Measurements from ENCODE around the gene NAPA.
A peak's percentile ranks its signal among the peaks of the same experiment; 100 is the strongest.

NAPA gene

GRCh38 chr19:47456721-47457474 lies 58.0 kb downstream of the NAPA start:
- TF ChIP-seq GATA2 (IDR thresholded peaks at IDR 0.05; ENCODE audit: low read depth, low read length) (no peak), GATA3 (IDR thresholded peaks at IDR 0.05; ENCODE audit: low read depth, low read length) (no peak)

- TF ChIP-seq GATA3 (IDR thresholded peaks at IDR 0.05; ENCODE audit: low read depth, low read length) (no peak), GATA2 (IDR thresholded peaks at IDR 0.05; ENCODE audit: low read depth, low read length) (no peak)
Measured at GRCh38 chr19:47450478-47450877, 64.4 kb downstream of the NAPA start.

GRCh38 chr19:47448360-47448727 lies 66.5 kb downstream of the NAPA start:
- no peak for TF ChIP-seq GATA3 (IDR thresholded peaks at IDR 0.05; ENCODE audit: low read depth, low read length)
- no peak for TF ChIP-seq GATA2 (IDR thresholded peaks at IDR 0.05; ENCODE audit: low read depth, low read length)

GRCh38 chr19:47447470-47448359 lies 67.1 kb downstream of the NAPA start:
- TF ChIP-seq GATA3 (IDR thresholded peaks at IDR 0.05; ENCODE audit: low read depth, low read length) = no peak
- no peak for TF ChIP-seq GATA2 (IDR thresholded peaks at IDR 0.05; ENCODE audit: low read depth, low read length)

- no peak for TF ChIP-seq GATA2 (IDR thresholded peaks at IDR 0.05; ENCODE audit: low read depth, low read length)
- no peak for TF ChIP-seq GATA3 (IDR thresholded peaks at IDR 0.05; ENCODE audit: low read depth, low read length)
Measured at GRCh38 chr19:47446534-47447469, 68.1 kb downstream of the NAPA start.

- TF ChIP-seq GATA2 (IDR thresholded peaks at IDR 0.05; ENCODE audit: low read depth, low read length) (no peak), GATA3 (IDR thresholded peaks at IDR 0.05; ENCODE audit: low read depth, low read length) (no peak)
Measured at GRCh38 chr19:47445937-47446402, 68.9 kb downstream of the NAPA start.

GRCh38 chr19:47445527-47445926 lies 69.3 kb downstream of the NAPA start:
- TF ChIP-seq GATA3 (IDR thresholded peaks at IDR 0.05; ENCODE audit: low read depth, low read length) (no peak), GATA2 (IDR thresholded peaks at IDR 0.05; ENCODE audit: low read depth, low read length) (no peak)

- TF ChIP-seq GATA2 (IDR thresholded peaks at IDR 0.05; ENCODE audit: low read depth, low read length) = no peak
- no peak for TF ChIP-seq GATA3 (IDR thresholded peaks at IDR 0.05; ENCODE audit: low read depth, low read length)
Measured at GRCh38 chr19:47444388-47444821, 70.5 kb downstream of the NAPA start.

- TF ChIP-seq GATA3 (IDR thresholded peaks at IDR 0.05; ENCODE audit: low read depth, low read length) = no peak
- TF ChIP-seq GATA2 (IDR thresholded peaks at IDR 0.05; ENCODE audit: low read depth, low read length) = no peak
Measured at GRCh38 chr19:47443331-47443730, 71.5 kb downstream of the NAPA start.

- no peak for TF ChIP-seq GATA3 (IDR thresholded peaks at IDR 0.05; ENCODE audit: low read depth, low read length)
- TF ChIP-seq GATA2 (IDR thresholded peaks at IDR 0.05; ENCODE audit: low read depth, low read length) = peak; percentile 57; the same call in 1 of the 2 replicates
Measured at GRCh38 chr19:47438793-47439220, 76.1 kb downstream of the NAPA start.
